NCI-H524 (cell line): ENCODE results near the gene CPNE7.

Source experiments
- DNase-seq, 2 experiments: peaks; one replicate each; lab custom pipeline; 2025; lab: John Stamatoyannopoulos, UW

CPNE7 gene

DNA sequence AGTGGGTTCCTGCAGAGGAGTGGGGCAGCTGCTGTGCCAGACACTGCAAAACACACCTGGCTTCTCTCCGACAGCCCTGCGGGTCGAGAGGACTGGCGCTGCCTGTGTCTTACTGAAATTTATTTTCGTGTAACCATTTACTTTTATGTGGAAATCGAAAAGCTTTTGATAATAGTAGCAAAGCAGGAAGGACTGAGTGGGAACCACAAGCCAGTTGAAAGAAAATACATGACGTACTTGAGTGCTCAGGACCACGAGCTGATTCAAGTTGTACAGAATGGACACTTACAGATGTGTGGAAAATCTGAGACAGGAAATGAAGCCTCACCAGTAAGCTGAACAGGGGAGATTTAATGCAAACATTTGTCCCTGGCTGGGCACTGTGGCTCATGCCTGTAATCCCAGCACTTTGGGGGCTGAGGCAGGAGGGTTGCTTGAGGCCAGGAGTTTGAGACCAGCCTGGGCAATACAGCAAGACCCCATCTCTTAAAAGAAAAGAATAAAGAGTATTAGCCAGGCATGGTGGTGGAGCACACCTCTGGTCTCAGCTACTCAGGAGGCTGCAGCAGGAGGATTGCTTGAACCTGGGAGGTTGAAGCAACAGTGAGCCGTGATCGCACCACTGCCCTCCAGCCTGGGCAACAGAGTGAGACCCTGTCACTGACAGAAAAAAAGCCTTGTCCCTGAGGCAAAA, 26.4 kb upstream of the CPNE7 start:
- no peak for DNase-seq

DNA sequence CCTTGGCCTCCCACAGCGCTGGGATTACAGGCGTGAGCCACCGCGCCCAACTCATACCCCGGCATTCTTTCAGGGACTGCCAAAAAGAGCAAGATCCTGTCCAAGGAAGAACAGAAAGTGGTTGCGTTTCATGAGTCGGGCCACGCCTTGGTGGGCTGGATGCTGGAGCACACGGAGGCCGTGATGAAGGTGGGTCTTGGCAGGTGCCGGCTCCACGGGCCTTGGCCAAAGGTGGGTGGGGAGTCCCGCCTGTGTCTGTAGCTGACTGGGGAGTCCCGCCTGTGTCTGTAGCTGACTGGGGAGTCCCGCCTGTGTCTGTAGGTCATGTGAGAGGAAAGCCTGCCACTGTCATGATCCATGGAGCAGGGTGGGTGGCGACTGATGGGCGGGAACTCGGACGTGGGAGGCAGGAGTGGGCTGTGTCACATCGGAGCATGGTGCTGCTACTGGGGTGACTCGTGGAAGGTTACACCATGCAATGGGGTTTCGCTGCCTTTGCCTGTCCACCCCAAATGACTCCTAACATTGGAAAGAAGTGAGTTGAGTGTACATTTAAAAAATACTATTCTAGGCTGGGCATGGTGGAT, 25.0 kb upstream of the CPNE7 start:
- no peak for DNase-seq

DNA sequence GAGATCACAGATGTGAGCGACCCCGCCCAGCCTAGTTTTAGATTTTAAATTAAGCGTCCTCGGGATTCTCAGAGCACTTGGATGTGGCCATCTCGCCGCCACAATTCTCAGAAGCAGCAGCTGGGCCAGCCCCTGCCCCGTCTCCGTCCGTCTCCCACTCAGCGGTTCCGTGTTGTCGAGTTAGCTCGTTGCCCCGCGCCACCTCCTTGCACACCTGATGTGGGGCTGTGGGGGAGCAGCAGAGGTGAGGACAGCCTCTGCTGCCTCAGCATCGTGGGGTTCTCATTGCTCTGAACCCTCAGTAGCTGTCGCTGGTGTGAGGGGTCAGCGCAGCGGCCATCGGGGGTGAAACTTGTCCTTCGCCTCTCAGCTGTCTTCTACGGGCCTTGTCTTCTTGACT, 23.2 kb upstream of the CPNE7 start:
- DNase-seq: no peak

DNA sequence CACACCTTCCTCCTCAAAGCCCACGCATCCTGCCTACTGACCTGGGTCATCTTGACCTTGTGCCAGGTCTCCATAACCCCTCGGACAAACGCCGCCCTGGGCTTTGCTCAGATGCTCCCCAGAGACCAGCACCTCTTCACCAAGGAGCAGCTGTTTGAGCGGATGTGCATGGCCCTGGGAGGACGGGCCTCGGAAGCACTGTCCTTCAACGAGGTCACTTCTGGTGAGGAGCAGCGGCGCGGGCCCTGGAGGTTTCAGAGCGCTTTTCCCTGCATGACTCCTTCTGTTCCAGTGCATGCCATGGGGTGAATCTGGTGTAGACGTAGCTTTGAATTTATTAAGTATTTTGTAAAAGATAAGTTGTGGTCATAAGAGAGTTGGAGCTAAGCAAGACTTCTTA, 22.6 kb upstream of the CPNE7 start:
- no peak for DNase-seq

DNA sequence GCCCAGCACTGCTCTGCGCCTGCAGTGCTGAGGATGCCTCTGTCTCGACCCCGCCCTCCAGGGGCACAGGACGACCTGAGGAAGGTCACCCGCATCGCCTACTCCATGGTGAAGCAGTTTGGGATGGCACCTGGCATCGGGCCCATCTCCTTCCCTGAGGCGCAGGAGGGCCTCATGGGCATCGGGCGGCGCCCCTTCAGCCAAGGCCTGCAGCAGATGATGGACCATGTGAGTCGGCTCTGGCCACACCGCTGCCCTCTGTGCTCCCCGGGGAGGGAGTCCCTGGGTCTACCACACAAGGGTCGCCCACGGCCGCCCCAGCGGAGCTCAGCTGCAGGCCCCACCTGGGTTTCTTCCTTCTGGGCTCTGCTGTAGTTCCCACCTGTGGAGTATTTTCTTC, 21.8 kb upstream of the CPNE7 start:
- DNase-seq: no peak

DNA sequence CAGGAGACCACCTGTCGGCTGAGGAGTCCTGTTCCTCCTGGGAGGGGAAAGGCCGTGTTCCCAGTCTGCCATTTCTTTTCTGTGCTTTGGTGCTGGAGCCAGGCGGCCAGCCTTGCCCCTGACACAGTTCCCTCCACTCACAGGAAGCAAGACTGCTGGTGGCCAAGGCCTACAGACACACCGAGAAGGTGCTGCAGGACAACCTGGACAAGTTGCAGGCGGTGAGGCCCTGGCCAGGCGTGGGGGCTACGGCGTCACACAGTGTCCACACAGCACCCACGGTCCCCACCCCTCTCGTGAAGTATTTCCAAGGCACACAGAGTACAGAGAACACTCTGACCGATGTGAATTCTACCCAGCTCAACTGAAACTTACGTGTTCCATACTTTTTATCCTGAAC, 21.2 kb upstream of the CPNE7 start:
- no peak for DNase-seq

DNA sequence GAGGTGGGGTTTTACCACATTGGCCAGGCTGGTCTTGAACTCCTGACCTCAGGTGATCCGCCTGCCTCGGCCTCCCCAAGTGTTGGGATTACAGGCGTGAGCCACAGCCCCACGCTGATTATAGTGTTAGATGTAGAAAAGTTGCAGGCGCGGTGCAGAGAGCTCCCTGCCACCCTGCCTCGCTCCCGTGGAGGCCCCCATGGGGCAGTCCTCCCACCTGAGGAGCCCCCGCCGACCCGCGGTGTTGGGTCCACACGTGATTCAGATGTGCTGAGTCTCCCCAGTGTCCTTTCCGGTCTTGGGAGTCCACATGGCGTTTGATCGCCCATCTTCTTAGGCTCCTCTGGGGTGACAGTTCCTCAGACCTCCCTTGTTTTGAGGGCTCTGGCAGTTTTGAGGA, 20.3 kb upstream of the CPNE7 start:
- no peak for DNase-seq

DNA sequence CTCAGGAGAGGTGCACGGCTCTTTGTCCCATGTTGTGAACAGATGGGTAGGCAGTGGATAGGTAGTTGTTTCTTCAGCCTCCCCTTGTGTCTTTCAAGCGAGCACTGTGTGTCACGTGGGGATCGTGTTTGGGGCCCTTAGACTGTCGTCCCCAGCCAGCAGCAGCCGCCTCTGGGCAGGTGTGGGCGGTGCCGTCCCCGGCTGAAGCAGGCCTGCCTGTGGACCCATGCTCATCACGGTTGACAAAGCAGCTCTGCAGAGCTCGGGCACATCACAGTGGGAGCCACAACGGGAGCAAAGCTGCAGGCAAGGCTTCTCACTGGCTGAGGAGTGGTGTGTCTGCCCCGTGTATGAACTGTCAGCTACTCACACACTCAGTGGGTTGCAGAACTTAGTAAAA, 19.8 kb upstream of the CPNE7 start:
- DNase-seq: no peak

DNA sequence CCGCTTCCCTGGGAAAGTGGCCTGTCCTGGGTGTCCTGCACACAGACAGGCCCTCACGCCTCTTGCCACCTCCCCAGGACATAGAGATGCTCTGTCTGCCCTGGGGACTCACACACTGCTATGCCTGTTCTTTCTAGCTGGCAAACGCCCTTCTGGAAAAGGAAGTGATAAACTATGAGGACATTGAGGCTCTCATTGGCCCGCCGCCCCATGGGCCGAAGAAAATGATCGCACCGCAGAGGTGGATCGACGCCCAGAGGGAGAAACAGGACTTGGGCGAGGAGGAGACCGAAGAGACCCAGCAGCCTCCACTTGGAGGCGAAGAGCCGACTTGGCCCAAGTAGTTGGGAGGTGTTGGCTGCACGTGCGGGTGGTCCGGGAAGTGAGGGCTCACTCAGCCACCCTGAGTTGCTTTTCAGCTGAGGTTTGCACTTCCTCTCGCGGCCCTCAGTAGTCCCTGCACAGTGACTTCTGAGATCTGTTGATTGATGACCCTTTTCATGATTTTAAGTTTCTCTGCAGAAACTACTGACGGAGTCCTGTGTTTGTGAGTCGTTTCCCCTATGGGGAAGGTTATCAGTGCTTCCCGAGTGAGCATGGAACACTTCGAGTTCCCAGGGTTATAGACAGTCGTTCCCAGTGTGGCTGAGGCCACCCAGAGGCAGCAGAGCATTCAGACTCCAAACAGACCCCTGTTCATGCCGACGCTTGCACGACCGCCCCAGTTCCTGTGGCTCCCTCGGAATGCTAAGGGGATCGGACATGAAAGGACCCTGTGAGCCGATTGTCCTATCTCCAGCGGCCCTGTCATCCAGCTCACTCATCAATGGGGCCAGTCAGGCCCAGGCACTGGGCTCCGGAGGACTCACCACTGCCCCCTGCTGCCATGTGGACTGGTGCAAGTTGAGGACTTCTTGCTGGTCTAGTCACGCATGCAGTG, 18.5 kb upstream of the CPNE7 start:
- DNase-seq: peak; percentile 26 to 79

DNA sequence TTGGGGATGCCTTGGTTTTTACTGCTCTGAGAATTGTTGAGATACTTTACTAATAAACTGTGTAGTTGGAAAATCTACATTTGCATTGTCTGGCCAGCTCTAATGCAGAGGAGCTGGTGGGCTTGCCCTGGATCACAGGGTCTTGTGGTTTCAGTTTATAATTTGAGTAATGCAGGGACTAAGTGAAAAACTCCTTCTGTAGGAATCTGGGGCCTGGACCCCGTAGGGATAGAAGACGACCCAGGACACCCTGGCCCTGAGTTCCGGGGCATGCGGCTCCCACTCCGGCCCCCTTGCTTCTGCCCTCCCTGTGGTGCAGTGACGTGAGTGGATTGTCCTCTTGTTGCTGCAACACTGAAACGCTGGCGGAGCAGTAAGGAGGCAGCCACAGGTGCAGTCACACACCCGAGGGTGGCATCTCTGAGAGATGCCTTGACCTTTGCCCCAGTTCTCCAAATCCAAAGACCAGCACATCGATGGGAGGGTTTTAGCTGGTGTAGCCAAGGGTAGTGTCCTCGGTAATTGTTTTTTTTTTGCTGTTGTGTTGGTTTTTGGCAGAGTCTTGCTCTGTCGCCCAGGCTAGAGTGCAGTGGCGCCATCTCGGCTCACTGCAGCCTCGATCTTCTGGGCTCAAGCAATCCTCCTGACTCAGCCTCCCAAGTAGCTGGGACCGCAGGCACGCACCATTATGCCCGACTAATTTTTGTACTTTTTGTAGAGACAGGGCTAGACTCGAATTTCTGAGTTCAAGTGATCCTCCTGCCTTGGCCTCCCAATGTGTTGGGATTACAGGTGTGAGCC, 17.7 kb upstream of the CPNE7 start:
- no peak for DNase-seq

DNA sequence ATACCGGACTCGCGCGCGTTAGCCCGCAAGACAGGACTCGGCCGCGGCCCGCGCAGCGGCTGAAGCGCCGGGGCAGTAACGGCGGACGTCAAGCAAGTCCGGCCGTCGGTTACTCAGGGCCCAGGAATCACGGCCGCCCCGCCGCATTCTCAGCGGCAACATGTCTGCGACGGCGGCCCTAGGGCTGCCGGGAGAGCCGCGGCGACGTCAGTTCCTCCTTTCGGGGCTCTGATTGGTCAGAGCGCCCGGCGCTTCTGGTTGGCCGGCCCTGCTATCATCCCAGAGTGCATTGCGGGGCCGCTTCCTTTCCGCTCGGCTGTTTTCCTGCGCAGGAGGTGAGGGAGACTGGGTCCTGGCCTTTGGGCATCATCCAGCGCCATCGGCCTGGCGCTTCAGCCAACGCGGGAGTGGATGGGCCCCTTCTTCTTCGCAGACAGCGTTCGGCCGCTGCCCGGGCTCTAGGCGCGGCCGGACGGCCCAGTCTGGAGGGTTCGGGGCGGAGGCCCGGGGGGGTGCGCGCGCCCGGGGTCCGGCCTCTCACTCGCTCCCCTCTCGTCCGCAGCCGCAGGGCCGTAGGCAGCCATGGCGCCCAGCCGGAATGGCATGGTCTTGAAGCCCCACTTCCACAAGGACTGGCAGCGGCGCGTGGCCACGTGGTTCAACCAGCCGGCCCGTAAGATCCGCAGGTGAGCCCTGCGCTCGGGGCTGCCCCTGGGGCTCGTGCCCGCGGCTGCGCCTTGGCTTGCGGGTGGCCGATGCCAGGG, 15.0 kb upstream of the CPNE7 start, which contains the start of gene RPL13:
RPL13 (plus strand) TSS at position 305 of the 764 bp plus-strand sequence; CDS start at position 583, 278 bp downstream.
- DNase-seq: peak; percentile 91 to 95

DNA sequence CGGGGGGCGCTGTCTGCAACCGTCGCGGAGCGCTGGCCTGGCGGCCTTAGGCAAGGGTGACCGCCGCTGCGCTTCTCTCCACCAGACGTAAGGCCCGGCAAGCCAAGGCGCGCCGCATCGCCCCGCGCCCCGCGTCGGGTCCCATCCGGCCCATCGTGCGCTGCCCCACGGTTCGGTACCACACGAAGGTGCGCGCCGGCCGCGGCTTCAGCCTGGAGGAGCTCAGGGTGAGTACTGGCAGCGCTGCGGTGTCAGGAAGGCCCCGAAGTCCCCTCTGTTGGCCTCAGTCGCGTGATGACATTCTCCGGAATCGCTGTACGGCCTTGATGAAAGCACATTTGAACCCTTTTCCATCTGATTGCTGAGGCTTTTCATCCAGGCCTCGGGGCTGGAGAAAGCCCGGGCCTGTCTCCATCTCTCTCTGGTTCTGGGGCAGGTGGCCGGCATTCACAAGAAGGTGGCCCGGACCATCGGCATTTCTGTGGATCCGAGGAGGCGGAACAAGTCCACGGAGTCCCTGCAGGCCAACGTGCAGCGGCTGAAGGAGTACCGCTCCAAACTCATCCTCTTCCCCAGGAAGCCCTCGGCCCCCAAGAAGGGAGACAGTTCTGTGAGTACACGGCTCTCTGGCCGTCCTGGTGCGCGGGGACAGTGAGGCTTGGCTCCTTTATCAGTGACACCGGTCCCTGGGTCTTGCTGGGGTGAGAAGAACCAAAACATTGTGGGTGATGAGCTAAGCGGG, 14.2 kb upstream of the CPNE7 start:
- DNase-seq: no peak

DNA sequence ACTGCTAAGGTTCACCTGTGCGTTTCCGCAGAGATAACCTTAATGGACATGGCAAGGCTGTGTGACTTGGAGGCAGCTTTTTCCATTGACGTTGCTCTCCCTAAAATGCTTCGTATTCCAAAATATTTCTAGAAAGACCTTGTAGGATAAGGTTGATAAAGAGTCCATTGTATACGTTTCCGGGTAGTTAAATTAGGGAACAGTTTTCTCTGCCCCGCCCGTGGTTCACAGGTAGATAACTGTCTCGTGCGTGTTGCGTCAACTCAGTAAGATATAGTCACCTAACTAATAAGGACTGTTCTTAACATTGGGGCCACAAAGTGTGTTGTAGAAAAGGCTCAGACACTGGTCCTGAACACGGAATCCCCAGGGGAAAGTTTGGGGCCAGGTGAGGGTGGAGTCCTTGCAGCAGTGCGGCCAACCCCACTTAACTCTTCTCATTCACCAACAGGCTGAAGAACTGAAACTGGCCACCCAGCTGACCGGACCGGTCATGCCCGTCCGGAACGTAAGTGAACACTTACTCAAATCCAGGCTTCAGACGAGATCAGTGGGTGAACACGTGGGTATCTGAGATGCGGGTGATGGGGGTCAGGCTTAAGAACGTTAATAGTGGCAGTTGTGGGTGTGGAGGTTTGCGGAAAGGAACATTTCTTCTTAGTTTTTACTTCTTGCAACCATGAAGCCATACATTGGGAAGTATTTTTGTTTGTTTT, 13.5 kb upstream of the CPNE7 start:
- DNase-seq: no peak

DNA sequence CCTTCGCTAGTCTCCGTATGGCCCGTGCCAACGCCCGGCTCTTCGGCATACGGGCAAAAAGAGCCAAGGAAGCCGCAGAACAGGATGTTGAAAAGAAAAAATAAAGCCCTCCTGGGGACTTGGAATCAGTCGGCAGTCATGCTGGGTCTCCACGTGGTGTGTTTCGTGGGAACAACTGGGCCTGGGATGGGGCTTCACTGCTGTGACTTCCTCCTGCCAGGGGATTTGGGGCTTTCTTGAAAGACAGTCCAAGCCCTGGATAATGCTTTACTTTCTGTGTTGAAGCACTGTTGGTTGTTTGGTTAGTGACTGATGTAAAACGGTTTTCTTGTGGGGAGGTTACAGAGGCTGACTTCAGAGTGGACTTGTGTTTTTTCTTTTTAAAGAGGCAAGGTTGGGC, 12.6 kb upstream of the CPNE7 start:
- DNase-seq: no peak

DNA sequence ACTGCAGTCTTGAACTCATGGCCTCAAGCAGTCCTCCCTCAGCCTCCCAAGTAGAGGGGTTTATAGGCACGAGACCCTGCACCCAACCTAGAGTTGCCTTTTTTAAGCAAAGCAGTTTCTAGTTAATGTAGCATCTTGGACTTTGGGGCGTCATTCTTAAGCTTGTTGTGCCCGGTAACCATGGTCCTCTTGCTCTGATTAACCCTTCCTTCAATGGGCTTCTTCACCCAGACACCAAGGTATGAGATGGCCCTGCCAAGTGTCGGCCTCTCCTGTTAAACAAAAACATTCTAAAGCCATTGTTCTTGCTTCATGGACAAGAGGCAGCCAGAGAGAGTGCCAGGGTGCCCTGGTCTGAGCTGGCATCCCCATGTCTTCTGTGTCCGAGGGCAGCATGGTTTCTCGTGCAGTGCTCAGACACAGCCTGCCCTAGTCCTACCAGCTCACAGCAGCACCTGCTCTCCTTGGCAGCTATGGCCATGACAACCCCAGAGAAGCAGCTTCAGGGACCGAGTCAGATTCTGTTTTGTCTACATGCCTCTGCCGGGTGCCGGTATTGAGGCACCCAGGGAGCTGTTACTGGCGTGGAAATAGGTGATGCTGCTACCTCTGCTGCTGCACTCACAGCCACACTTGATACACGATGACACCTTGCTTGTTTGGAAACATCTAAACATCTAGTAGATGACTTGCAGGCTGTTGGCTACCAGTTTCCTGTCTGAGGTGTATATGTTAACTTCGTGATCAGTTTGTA, 11.7 kb upstream of the CPNE7 start:
- DNase-seq: no peak

DNA sequence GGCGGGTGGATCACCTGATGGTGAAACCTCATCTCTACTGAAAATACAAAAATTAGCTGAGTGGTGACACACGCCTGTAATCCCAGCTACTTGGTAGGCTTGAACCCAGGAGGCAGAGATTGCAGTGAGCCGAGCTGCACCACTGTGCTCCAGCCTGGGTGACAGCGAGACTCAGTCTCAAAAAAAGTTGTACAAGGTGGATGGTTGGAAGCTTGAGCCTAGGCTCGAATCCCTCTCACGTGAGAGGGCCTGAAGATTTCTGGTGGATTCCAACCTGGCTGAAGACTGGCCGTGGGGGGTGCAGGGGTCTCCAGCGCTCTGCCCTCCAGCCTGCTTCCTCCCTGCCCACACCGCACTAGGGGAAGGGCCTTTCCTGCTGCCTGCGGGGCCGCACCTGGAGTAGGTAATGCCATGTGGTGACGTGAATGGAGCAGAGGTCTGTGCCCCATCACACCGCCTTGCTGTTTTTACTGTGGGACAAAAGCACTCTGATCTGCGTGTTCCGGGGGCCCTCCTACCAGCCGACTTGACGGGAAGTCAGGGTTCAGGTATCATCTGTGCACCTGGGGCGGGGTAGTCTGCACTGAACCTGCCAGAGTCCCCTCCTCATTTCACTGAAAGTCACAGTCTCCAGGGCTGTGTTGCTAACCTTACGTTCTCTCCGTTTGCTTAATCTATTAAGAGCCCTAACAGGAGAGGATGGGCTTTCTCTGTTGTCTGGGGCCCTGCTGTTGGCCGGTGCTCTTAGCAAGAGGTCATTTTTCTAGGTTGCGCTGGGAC, 10.9 kb upstream of the CPNE7 start:
- peak in 1 of 2 experiments; percentile 67 for DNase-seq

DNA sequence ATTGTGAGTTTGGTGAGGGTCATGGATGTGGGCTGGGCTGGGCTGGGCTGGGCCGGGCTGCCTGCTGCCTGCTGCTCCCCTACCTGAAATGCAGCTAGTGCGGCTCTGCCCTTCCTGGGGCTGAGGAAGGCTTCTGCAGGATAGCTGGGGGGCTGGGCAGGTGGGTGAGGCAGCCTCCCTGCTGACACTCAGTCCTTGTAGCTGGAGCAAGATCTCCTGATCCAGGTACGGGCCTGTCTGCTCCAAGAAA, 10.4 kb upstream of the CPNE7 start:
- no peak for DNase-seq

DNA sequence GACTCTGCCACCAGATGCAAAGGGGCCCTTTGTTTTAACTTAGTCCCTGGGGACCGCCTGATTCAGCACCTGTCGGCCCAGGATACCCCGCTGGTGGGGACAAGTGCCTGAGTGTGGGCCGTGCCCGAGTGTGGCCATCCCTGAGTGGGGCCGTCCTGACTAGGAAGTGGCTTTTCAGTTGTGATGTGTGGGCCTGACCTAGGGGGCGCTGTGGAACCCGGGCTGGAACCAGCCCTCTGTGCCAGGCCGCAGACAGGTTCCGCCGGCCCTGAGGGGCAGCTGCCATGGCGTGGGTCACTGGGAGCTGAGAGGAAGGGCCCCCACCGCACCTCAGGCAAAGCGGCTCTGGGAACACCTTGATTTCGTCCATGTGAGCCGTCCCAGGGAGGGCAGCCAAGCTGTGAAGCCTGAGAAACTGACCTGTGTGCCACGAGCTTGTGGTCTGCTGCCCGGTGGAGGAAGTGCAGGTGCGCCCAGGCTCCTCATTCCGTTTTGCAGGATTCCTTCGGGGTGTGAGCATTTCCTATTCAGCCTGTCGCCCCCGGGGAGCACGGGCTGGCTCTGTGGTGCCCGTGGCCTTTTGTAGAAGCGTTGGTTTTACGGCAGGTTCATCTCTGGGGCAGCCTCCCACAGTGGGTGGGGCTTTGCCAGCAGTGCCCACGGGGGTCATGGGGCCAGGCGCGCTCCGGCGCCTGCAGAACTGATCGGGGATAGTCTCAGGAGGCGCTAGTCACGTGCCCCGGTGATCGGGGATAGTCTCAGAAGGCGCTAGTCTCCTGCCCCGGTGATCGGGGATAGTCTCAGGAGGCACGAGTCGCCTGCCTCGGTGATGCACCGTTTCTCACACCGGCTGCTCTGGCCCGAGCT, 9.8 kb upstream of the CPNE7 start:
- peak; percentile 66 to 69 for DNase-seq
